ENCODE results near the gene CYP39A1.

- TF ChIP-seq CREB1 (CRISPR knock-in tag; IDR thresholded peaks at IDR 0.05; ENCODE audit: low read depth) (no peak), CTCF (conservative IDR thresholded peaks at IDR 0.05; ENCODE audit: low read depth in 2 of 2) (no peak), ETS1 (IDR thresholded peaks at IDR 0.05) (no peak), POLR2AphosphoS5 (IDR thresholded peaks at IDR 0.05; ENCODE audit: low read depth) (no peak)
Measured at GRCh38 chr6:46629691-46630090, 22.9 kb downstream of the CYP39A1 start.
